Adrenal gland (tissue), 5 donors: Measurements from ENCODE around the gene DTD1.

Source experiments
- POLR2A ChIP-seq, 2 donors: fragments of 450-650 bp; IDR thresholded peaks; one replicate each; pipeline ENCODE4 v1.6.1; 2017; ENCODE audit warnings: antibody characterized with exemption in 2 of 2, mild to moderate bottlenecking in 2 of 2, moderate library complexity in 1 of 2
- TF ChIP-seq, protein P1 (sequence below), 6 experiments: fragments of 450-650 bp in 4 of 6; fragments of 200-600 bp in 2 of 6; sonication (generic) in 1 of 6; IDR thresholded peaks; 1 replicate in 5 of 6; 2 replicates in 1 of 6; pipeline versions ENCODE4 v1.5.1 to v1.8.0; 2016 to 2021; ENCODE audit warnings: antibody characterized with exemption in 6 of 6, mild to moderate bottlenecking in 2 of 6, moderate library complexity in 1 of 6
- donor health status: DM: no; HTN: no; CAD: no.

DNA sequence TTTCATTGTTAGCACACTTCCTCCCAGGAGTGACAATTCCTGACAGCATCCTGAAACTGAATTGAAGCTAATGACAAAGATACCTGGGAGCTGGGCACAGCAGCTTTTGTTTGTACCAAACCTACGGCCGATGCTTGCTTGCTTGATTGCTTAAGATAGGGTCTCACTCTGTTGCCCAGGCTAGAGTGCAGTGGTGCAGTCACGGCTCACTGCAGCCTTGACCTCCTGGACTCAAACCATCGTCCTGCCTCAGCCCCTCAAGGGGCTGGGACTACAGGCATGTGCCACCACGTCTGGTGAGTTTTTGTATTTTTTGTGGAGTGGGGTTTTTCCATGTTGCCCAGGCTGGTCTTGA is 141.0 kb downstream of the DTD1 start:
- TF ChIP-seq, protein P1, sequence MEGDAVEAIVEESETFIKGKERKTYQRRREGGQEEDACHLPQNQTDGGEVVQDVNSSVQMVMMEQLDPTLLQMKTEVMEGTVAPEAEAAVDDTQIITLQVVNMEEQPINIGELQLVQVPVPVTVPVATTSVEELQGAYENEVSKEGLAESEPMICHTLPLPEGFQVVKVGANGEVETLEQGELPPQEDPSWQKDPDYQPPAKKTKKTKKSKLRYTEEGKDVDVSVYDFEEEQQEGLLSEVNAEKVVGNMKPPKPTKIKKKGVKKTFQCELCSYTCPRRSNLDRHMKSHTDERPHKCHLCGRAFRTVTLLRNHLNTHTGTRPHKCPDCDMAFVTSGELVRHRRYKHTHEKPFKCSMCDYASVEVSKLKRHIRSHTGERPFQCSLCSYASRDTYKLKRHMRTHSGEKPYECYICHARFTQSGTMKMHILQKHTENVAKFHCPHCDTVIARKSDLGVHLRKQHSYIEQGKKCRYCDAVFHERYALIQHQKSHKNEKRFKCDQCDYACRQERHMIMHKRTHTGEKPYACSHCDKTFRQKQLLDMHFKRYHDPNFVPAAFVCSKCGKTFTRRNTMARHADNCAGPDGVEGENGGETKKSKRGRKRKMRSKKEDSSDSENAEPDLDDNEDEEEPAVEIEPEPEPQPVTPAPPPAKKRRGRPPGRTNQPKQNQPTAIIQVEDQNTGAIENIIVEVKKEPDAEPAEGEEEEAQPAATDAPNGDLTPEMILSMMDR (IDR thresholded peaks at IDR 0.05) = no peak
- TF ChIP-seq POLR2A (IDR thresholded peaks at IDR 0.05) = no peak
